ENCODE results near the gene ZNF133.

Gene ZNF133

GRCh38 chr20:18361678-18362077 lies 73.4 kb downstream of the ZNF133 start:
- no peak for DNase-seq (ENCODE audit: low spot score)
- FAIRE-seq = no peak

DNA sequence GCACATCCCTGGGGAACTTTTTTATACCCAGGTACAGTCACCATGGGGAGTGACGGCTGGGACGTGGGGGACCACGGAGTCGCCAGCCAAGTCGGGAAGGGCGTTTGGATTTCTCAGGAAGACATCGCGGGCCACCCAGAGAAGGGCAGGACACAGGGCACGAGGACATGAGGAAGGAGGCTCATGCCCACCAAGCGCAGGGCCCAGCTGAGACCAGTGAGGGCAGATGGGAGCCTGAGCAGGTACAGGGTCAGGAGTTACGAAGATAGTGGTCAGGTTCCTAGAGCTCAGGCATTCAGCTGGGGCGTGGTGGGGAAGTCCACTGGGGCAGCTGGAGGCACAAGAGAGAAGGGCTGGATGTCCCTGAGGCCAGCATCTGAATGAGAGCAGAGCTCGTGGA lies 74.6 kb downstream of the ZNF133 start:
- DNase-seq (ENCODE audit: low spot score) = no peak
- FAIRE-seq = no peak

- no peak for FAIRE-seq
- DNase-seq (ENCODE audit: low spot score) = no peak
Observed at GRCh38 chr20:18363708-18364107, 75.4 kb downstream of the ZNF133 start.

GRCh38 chr20:18364768-18365167 lies 76.4 kb downstream of the ZNF133 start:
- FAIRE-seq (no peak), DNase-seq (ENCODE audit: low spot score) (no peak)
